Activated CD8-positive, alpha-beta T cell treated with anti-CD3 and anti-CD28 coated beads for 36 hours (primary cell): ENCODE data around the gene STYXL2. TPM values are rescaled to one million over a fixed set of nuclear protein-coding genes. Genes with fewer than 3 reads are reported as not detected.

Source experiments
- total RNA-seq, 2 experiments: library from RNA; stranded (reverse); gene quantifications; one replicate each; pipeline ENCODE4 v1.2.3, GENCODE V29; 2021

The STYXL2 gene
- total RNA-seq, 2 experiments from 2014 or later, result not detected

Other genes with a start within 250 kb of the STYXL2 start
- 10 to 100 TPM; 14.3 to 15.7 TPM for gene TADA1, start 217.8 kb upstream of the STYXL2 start, total RNA-seq
- 10 to 100 TPM; 14.3 to 15.1 TPM for gene ILDR2, start 118.5 kb upstream of the STYXL2 start, total RNA-seq
- under 1 TPM in 1 of 2 experiments, not detected in 1; 0.29 TPM for gene MAEL, start 104.8 kb upstream of the STYXL2 start, total RNA-seq
- gene GPA33, start 3.7 kb upstream of the STYXL2 start, total RNA-seq, result under 1 TPM in 1 of 2 experiments, not detected in 1; 0.25 TPM
- 10 to 100 TPM; 23.6 to 24.2 TPM for gene POU2F1, start 126.8 kb downstream of the STYXL2 start, total RNA-seq